ENCODE results near the gene ANGPTL4. TPM values are rescaled to one million over a fixed set of nuclear protein-coding genes. Genes with fewer than 3 reads are reported as not detected.

The ANGPTL4 gene
- polyA plus RNA-seq, 1 experiment = 2.2 TPM

GRCh38 chr19:8391198-8392016 is 27.5 kb downstream of the ANGPTL4 start:
- ChIA-PET POLR2A (no interaction called here), CTCF (interaction anchor here (0.8 to 7.0 kb wide), 3 partner anchors 27 to 188 kb away, joined by 3 to 67 read pairs (median 4); no protein-coding TSS in a partner anchor)
- DNase-seq (ENCODE audit: low read depth) = no peak
- TF ChIP-seq CTCF (IDR thresholded peaks at IDR 0.05; ENCODE audit: insufficient read depth, low read depth, low read length) = no peak
- Histone ChIP-seq H3K36me3 (ENCODE audit: control insufficient read depth, insufficient read depth, low read length) (no peaks in the 10 kb centered on the region; the same call in 1 of the 2 replicates), H3K4me3 (ENCODE audit: low read depth, low read length) (peak overlapping the region; percentile 28), H3K27me3 (ENCODE audit: control insufficient read depth, insufficient read depth, low read length) (no peaks in the 10 kb centered on the region)

GRCh38 chr19:8392017-8392591 is 28.1 kb downstream of the ANGPTL4 start:
- no peaks in the 10 kb centered on the region; the same call in 1 of the 2 replicates for H3K36me3 ChIP-seq (ENCODE audit: control insufficient read depth, insufficient read depth, low read length)
- POLR2A ChIA-PET = interaction anchor here (0.7 kb wide), 1 partner anchor 90 kb away, joined by 8 read pairs; no protein-coding TSS in a partner anchor
- no peak overlapping the region for H3K4me3 ChIP-seq (ENCODE audit: low read depth, low read length)
- no peak for DNase-seq (ENCODE audit: low read depth)
- no peak for TF ChIP-seq CTCF (IDR thresholded peaks at IDR 0.05; ENCODE audit: insufficient read depth, low read depth, low read length)
- H3K27me3 ChIP-seq (ENCODE audit: control insufficient read depth, insufficient read depth, low read length) = no peaks in the 10 kb centered on the region
- CTCF ChIA-PET = interaction anchor here (0.6 to 7.0 kb wide), 4 partner anchors 27 to 187 kb away, joined by 3 to 67 read pairs (median 4); no protein-coding TSS in a partner anchor

DNA sequence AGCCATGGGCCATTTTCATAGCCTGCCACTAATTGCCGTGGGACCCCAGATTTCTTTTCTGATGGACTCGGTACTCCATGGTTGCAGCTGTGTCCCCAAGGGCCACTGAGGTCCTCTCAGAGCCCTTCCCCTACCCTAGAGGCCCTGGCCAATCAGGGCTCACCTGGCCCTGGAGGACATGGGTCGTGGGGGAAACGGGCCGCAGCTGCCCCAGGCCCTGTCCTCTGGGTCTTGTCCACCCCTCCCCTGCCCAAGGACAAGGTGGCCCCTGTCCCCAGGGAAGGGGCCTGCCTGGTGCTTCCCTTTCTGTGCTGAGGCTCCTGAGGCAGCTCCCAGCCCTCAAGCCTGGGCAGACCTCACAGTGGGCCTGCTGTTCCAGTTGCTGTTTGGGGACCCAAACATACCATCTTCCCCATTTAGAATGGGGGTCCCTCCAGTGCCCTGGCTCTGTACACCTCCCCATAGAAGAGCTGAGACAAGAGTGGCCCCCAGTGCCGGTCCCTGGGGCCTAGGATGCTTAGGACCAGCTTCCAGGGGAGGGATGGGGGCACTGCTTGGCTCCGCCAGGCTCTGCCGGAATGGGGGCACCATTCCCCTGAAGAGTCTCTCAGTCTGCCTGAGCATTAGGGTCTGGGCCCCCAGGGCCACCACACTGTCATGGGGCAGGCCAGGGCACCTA is 29.4 kb downstream of the ANGPTL4 start:
- Histone ChIP-seq H3K27me3 (ENCODE audit: control insufficient read depth, insufficient read depth, low read length) (no peaks in the 10 kb centered on the region), H3K4me3 (ENCODE audit: low read depth, low read length) (no peak overlapping the region), H3K36me3 (ENCODE audit: control insufficient read depth, insufficient read depth, low read length) (no peaks in the 10 kb centered on the region; the same call in none of the 2 replicates)
- POLR2A ChIA-PET = no interaction called here
- DNase-seq (ENCODE audit: low read depth) = no peak
- TF ChIP-seq CTCF (IDR thresholded peaks at IDR 0.05; ENCODE audit: insufficient read depth, low read depth, low read length) = no peak
- CTCF ChIA-PET = interaction anchor here (7.0 kb wide), 1 partner anchor 39 kb away, joined by 67 read pairs; no protein-coding TSS in a partner anchor

- no peak overlapping the region for H3K4me3 ChIP-seq (ENCODE audit: low read depth, low read length)
- H3K27me3 ChIP-seq (ENCODE audit: control insufficient read depth, insufficient read depth, low read length) = no peaks in the 10 kb centered on the region
- peaks cover 1% of the 10 kb centered on the region for H3K36me3 ChIP-seq (ENCODE audit: control insufficient read depth, insufficient read depth, low read length)
- no peak for DNase-seq (ENCODE audit: low read depth)
- TF ChIP-seq CTCF (IDR thresholded peaks at IDR 0.05; ENCODE audit: insufficient read depth, low read depth, low read length) = no peak
- ChIA-PET POLR2A (no interaction called here), CTCF (interaction anchor here (7.0 kb wide), 1 partner anchor 39 kb away, joined by 67 read pairs; no protein-coding TSS in a partner anchor)
These were observed 29.9 kb downstream of the ANGPTL4 start for GRCh38 chr19:8393871-8394250.
